HG03159 (cell line): ENCODE results near the gene MAOB.

ENCODE experiments used
- ATAC-seq: cut with Tn5 transposase; IDR thresholded peaks from one replicate; pipeline ENCODE4 v1.9.1; 2021; ENCODE audit warnings: mild to moderate bottlenecking, moderate library complexity; ENCODE audit not compliant: unreplicated experiment

MAOB gene

GRCh38 chrX:43718081-43718480 is 164.2 kb downstream of the MAOB start:
- ATAC-seq: no peak

GRCh38 chrX:43717161-43717560 is 165.1 kb downstream of the MAOB start:
- no peak for ATAC-seq

- no peak for ATAC-seq
Observed at GRCh38 chrX:43716696-43717095, 165.6 kb downstream of the MAOB start.
